Measurements from ENCODE around the gene CELF5.

The CELF5 gene

DNA sequence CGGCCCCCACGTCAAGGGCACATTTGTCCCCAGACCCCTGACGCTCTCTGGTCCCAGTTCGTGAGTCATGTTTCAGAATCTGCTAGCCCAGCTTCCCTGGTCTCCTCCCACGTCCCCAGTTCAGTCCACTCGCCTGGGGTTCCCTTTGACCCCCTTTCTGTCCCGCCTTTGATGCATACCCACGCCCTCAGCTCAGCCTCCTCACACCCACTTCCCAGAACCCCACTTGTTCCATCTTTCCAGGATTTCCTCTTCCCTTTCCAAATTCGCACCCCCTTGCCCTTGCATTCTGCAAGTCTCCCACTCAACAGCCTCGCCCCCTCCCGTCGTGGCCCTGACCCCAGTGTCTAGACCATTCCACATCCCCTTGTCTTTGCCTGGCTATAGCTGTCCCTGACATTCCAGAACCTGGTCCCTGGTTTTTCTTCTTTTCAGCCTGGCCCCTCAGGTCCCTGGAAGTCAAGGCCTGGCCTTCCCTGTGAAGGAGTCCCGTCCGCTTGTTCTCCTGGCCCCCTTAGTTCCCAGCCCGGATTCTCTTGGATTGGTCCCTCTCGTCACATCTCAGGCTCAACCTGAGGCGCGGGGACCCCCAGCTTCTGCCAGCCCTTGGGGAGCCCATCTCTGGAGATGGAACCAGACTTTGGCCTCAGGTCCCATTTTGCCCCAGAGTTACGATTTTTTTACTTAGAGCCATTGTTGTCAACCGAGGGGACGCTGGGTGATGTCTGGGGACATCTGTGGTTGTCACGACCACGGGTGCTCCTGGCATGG is 37.4 kb upstream of the CELF5 start:
- TF ChIP-seq, protein P1, sequence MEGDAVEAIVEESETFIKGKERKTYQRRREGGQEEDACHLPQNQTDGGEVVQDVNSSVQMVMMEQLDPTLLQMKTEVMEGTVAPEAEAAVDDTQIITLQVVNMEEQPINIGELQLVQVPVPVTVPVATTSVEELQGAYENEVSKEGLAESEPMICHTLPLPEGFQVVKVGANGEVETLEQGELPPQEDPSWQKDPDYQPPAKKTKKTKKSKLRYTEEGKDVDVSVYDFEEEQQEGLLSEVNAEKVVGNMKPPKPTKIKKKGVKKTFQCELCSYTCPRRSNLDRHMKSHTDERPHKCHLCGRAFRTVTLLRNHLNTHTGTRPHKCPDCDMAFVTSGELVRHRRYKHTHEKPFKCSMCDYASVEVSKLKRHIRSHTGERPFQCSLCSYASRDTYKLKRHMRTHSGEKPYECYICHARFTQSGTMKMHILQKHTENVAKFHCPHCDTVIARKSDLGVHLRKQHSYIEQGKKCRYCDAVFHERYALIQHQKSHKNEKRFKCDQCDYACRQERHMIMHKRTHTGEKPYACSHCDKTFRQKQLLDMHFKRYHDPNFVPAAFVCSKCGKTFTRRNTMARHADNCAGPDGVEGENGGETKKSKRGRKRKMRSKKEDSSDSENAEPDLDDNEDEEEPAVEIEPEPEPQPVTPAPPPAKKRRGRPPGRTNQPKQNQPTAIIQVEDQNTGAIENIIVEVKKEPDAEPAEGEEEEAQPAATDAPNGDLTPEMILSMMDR (IDR thresholded peaks at IDR 0.05; ENCODE audit: low read depth, low read length) = no peak
- no peak for DNase-seq (ENCODE audit: low read depth in 2 of 2)
- peak overlapping the region; percentile 86 to 94 for H3K4me3 ChIP-seq (replicated peaks in 1 of 2; ENCODE audit: low read depth in 2 of 2, low read length in 2 of 2)

DNA sequence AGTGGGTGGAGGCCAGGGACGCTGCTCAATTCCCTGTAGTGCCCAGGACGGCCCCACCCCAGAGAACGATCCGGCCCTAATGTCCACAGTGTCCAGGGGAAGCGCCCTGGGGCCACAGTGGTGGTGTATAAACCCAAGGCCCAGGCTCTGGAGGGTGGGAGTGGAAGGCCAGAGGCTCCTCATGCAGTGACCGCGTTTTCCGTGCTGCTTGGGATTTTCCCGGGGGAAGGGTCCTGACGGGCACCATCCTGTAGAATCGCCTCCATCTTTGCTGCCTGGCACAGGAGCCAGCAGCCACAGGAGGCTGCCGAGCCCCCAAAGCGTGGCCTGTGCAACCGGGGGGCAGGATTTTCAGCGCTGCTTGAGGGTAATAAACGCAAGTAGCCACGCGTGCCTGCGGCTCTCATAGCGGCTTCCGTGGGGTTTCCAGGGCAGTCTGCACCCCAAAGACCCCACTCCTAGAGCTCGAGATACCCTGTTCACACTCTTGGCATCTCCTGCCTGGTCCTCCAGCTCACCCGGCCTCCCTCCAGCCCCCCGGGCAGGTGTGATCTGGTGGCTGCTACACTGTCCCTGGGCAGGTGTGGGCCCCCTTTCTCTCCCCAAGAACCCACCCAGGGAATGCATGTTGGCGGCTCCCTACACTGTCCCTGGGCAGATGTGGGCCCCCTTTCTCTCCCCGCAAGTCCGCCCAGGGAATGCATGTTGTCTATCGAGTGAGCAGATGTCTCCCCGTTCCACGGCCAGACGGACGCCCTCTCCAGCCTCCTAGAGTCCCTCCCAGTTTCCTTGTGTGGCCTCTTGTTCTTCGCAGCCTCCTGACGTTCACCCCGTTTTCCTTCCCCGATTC is 36.6 kb upstream of the CELF5 start:
- TF ChIP-seq, protein P1 (IDR thresholded peaks at IDR 0.05; ENCODE audit: low read depth, low read length) = no peak
- no peak overlapping the region for H3K4me3 ChIP-seq (replicated peaks in 1 of 2; ENCODE audit: low read depth in 2 of 2, low read length in 2 of 2)

DNA sequence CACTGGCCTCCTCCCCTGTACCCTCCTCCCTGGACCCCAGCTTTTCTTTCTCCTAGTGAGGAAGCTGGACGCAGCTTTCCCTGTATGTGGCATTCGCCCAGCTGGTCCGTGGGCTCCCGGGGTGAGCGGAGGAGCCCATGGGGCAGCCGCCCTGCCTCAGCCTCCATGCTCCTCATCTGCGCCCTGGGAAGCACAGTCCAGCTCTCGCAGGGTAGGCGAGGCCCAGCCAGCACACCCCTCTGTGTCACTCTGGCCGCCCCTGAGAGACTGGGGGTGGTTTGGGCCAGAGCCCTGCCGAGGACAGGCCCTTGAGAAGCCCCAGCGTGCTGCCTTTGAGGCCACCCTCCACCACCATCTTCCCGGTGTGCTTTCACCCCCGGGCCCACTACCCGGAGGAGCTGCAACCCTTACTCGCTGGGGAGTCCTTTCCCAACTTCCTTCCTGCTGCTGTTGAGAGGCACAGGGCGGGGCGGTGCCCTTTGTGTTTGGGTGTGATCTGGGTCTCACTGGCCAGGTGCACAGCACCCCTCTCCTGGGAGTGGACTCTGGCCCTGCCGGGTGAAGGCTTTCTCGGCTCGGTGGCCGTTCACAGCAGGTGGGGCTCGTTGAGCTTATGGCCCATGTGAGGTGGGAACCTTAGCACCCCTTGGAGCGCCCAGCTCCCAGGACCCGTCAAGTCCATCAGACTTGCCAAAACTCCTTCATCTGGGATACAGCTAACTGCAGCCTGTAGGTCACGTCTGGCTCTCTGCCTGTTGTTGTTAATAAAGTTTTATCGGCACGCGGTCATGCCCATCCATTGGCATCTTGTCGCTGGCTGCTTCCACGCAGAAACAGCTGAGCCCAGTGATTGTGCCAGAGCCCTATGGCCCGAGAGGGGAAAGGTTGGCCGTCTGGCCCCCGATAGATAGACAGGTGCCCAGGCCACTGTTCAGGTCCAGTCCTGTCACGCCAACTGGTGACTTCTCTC is 35.5 kb upstream of the CELF5 start:
- TF ChIP-seq, protein P1 (IDR thresholded peaks at IDR 0.05; ENCODE audit: low read depth, low read length) = no peak
- H3K4me3 ChIP-seq (replicated peaks in 1 of 2; ENCODE audit: low read depth in 2 of 2, low read length in 2 of 2) = no peak overlapping the region
- DNase-seq (ENCODE audit: low read depth in 2 of 2) = no peak

More for the DNA sequence above, 36.6 kb upstream of the CELF5 start:
- no peak for DNase-seq (ENCODE audit: low read depth in 2 of 2)

DNA sequence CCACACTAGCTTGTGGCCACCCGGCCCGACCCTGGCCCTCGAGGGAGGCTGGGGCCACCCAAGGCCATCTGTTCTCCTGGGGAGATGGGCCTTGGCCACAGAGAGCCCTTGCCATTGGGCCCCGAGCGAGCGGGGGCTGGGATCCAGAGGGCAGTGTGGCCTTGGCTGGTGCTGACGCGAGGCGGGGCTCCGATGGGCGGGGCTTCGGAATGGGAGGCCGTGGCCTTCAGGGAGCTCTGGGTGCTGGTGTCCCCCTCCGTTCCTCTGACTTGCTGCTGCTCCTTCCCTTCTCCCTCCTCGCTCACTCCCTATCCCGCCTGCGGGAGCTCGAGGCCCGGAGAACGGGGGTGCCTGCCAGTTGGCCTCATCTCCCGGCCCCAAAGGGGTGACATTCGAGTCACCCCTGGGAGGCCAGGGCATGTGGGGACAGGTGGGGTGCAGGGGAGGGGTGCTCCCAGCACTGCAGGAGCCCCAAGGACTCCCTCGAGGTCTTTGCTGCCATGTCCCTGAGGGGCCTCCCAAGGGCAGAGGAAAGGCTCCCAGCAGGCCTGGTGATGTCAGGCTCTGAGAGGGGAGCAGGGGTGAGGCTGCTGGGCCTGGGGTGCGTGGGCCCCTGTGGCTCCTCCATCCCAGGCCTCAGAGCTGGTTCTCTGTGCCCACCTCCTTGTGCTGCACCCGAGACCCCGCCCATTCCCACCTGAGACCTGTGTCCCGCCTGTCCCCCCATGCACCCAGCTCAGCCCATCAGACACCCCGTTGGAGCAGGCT is 34.6 kb upstream of the CELF5 start:
- no peak for DNase-seq (ENCODE audit: low read depth in 2 of 2)
- H3K4me3 ChIP-seq (replicated peaks in 1 of 2; ENCODE audit: low read depth in 2 of 2, low read length in 2 of 2) = no peak overlapping the region
- TF ChIP-seq, protein P1 (IDR thresholded peaks at IDR 0.05; ENCODE audit: low read depth, low read length) = no peak

- TF ChIP-seq, protein P1 (IDR thresholded peaks at IDR 0.05; ENCODE audit: low read depth, low read length) = no peak
- DNase-seq (ENCODE audit: low read depth in 2 of 2) = no peak
- no peak overlapping the region for H3K4me3 ChIP-seq (replicated peaks in 1 of 2; ENCODE audit: low read depth in 2 of 2, low read length in 2 of 2)
These were observed 34.0 kb upstream of the CELF5 start for GRCh38 chr19:3190470-3190770.
